Stomach (tissue), 4 donors: ENCODE measurements around the gene SCNN1B.

Experiments used
- CTCF ChIP-seq, 7 experiments: fragments of 450-650 bp in 4 of 7; fragments of 200-600 bp in 3 of 7; sonication (generic) in 3 of 7; IDR thresholded peaks; one replicate each; pipeline ENCODE4 v1.5.1; 2016 to 2019; ENCODE audit warnings: antibody characterized with exemption in 7 of 7, control low read depth in 2 of 7, mild to moderate bottlenecking in 1 of 7
- POLR2A ChIP-seq, 4 donors: fragments of 450-650 bp; IDR thresholded peaks; one replicate each; pipeline ENCODE4 v1.6.1; 2016; ENCODE audit warnings: antibody characterized with exemption in 4 of 4, control low read depth in 2 of 4, mild to moderate bottlenecking in 1 of 4, moderate library complexity in 1 of 4
- POLR2AphosphoS5 ChIP-seq, 3 donors: sonication (generic); formaldehyde crosslinking; IDR thresholded peaks; one replicate each; pipeline ENCODE4 v1.6.1; 2016; ENCODE audit warnings: antibody characterized with exemption in 3 of 3

GRCh38 chr16:23378256-23378655, 76.2 kb downstream of the SCNN1B start:
- TF ChIP-seq POLR2AphosphoS5 (IDR thresholded peaks at IDR 0.05) = no peak
- TF ChIP-seq CTCF (IDR thresholded peaks at IDR 0.05) = no peak
- no peak for TF ChIP-seq POLR2A (IDR thresholded peaks at IDR 0.05)
